GM10248 (cell line): ENCODE data around the gene ALKBH7.
"Not testable (repeated sequence)": the region's sequence is repeated elsewhere in the genome, so short reads cannot be mapped to it uniquely, and the experiment has no call there.

Source experiments
- CTCF ChIA-PET: fragments of 300-600 bp; sonication (Branson Sonifier 250); formaldehyde crosslinking; extraction: SDS; loops from one replicate; lab custom pipeline; 2021; ENCODE audit warnings: antibody characterized with exemption; lab: Yijun Ruan, JAX
- POLR2A ChIA-PET: fragments of 350-650 bp; sonication (Branson Sonifier 250); formaldehyde crosslinking; extraction: SDS; loops from one replicate; lab custom pipeline; 2020; ENCODE audit warnings: antibody characterized with exemption; lab: Yijun Ruan, JAX
- DNase-seq: peaks from one replicate; pipeline ENCODE4 v3.0.0; 2012; ENCODE audit errors: extremely low spot score
- TF ChIP-seq, protein P1 (sequence below): IDR thresholded peaks from 2 replicates; pipeline ENCODE4 v1.5.1; 2012; ENCODE audit warnings: mild to moderate bottlenecking, low read depth; ENCODE audit errors: extremely low read depth, missing control alignments, control extremely low read depth

The ALKBH7 gene

DNA sequence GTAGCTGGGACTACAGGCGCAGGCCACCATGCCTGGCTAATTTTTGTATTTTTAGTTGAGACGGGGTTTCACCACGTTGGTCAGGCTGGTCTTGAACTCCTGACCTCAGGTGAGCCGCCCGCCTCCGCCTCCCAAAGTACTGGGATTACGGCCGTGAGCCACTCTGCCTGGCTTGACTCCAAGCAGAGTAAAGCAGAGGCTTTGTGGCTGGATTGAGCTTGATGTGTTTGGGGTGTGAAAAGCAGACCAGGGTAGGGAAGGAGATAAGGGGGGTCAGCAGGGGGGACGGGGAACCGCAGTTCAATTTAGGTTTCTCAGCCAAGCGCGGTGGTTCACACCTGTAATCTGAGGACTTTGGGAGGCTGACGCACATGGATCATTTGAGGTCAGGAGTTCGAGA lies 15.4 kb upstream of the ALKBH7 start:
- CTCF ChIA-PET: interaction anchor here (1.0 to 1.4 kb wide), 3 partner anchors 16 to 231 kb away, joined by 3 to 4 read pairs (median 3); no protein-coding TSS in a partner anchor
- POLR2A ChIA-PET: interaction anchor here (0.6 kb wide), 3 partner anchors 31 to 191 kb away, joined by 4 read pairs; no protein-coding TSS in a partner anchor
- TF ChIP-seq, protein P1, sequence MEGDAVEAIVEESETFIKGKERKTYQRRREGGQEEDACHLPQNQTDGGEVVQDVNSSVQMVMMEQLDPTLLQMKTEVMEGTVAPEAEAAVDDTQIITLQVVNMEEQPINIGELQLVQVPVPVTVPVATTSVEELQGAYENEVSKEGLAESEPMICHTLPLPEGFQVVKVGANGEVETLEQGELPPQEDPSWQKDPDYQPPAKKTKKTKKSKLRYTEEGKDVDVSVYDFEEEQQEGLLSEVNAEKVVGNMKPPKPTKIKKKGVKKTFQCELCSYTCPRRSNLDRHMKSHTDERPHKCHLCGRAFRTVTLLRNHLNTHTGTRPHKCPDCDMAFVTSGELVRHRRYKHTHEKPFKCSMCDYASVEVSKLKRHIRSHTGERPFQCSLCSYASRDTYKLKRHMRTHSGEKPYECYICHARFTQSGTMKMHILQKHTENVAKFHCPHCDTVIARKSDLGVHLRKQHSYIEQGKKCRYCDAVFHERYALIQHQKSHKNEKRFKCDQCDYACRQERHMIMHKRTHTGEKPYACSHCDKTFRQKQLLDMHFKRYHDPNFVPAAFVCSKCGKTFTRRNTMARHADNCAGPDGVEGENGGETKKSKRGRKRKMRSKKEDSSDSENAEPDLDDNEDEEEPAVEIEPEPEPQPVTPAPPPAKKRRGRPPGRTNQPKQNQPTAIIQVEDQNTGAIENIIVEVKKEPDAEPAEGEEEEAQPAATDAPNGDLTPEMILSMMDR: no peak
- DNase-seq: no peak

DNA sequence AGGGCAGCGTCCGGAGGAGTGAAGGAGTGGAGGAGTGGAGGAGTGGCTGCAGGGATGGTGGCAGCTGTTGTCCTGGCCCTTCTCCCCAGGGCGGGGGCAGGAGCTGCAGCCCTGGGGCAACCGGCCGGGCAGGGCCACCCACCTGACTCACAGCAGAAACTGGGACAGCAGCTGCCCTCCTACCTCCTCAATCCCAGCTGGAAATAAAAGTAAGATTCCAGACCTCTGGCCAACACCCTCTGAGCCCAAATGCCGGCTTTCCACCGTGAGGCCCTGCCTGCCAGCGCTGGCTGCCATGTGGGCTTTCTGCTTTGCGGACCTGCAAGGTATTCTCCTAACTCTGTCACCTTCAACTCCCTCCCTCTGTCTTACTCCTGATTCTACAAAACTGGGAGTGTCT lies 14.6 kb upstream of the ALKBH7 start:
- ChIA-PET POLR2A (no interaction called here), CTCF (interaction anchor here (1.0 to 1.4 kb wide), 3 partner anchors 17 to 232 kb away, joined by 3 to 4 read pairs (median 3); no protein-coding TSS in a partner anchor)
- TF ChIP-seq, protein P1: no peak
- DNase-seq: no peak

DNA sequence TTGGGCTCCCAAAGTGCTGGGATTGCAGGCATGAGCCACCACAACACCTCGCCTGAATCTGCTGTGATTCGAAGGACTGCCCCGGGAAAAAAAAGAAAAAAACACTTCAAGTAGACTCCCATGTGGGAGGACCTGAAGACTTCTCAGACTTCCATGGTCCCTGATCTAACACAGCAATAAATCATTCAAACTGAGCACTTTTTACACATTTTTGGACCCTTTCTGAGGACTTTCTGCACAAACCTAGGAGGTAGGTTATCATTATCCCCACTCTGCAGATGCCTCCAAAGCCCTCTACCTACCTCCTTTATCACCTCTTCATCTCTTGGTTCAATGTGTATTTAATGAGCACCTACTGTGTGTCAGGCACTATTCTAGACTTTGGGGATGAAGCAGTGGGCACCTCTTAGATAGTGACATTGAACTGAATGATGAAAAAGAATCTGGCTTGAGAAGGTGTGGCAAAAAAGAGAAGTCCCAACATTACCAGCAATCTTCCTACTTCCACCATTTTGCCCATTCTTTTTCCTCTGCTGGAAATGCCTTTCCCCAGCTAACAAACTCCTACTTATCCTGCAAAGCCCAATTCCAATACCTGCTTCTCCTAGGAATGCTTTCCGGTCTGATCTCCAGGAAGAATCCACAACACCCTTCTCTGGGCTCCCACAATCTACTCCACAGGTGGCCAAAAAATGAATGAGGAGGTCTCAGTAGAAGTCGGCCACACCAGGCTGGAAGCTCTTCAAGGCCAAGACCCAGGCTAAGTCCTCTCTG lies 12.8 kb upstream of the ALKBH7 start:
- POLR2A ChIA-PET: interaction anchor here (0.5 to 0.6 kb wide), 2 partner anchors 13 to 31 kb away, joined by 3 read pairs; partner anchors contain the start of gene ALKBH7
- CTCF ChIA-PET: no interaction called here
- DNase-seq: no peak
- TF ChIP-seq, protein P1: no peak

GRCh38 chr19:6360445-6360844 lies 12.1 kb upstream of the ALKBH7 start:
- CTCF ChIA-PET: interaction anchor here (1.2 to 1.3 kb wide), 2 partner anchors 8 to 10 kb away, joined by 3 to 4 read pairs; no protein-coding TSS in a partner anchor
- POLR2A ChIA-PET, DNase-seq: not testable (repeated sequence)

GRCh38 chr19:6360857-6361216 lies 11.8 kb upstream of the ALKBH7 start:
- not testable (repeated sequence) for DNase-seq
- ChIA-PET POLR2A (interaction anchor here (0.6 to 2.9 kb wide), 3 partner anchors 10 to 163 kb away, joined by 4 to 13 read pairs (median 9); partner anchors contain the start of gene ALKBH7), CTCF (interaction anchor here (1.0 to 1.3 kb wide), 3 partner anchors 9 to 158 kb away, joined by 3 to 4 read pairs (median 3); no protein-coding TSS in a partner anchor)

- TF ChIP-seq, protein P1: no peak
- DNase-seq: no peak
- CTCF ChIA-PET: no interaction called here
- POLR2A ChIA-PET: interaction anchor here (1.5 to 2.9 kb wide), 2 partner anchors 9 to 10 kb away, joined by 4 to 13 read pairs; partner anchors contain the start of gene ALKBH7
Measured at GRCh38 chr19:6362027-6362350, 10.6 kb upstream of the ALKBH7 start.

DNA sequence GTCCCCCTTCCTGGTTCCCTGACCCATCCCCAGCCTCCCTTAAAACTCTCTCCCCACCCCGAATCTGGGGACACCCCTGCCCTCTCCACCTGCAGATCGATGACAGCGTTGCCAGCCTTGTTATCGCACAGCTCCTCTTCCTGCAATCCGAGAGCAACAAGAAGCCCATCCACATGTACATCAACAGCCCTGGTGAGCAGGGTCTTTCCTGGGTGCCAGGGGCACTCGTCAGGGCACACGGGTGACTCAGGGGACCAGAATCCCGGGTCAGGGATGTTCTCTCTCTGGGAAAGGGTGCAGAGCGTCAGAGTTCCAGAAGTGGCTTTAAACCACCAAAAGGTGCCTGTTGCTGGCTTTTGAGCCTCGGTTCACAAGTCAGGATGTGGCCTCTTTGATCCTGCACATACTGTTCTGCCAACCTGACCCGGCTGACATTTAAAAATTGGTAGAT lies 10.2 kb upstream of the ALKBH7 start:
- DNase-seq: no peak
- ChIA-PET CTCF (interaction anchor here (0.9 kb wide), 1 partner anchor 144 kb away, joined by 3 read pairs; no protein-coding TSS in a partner anchor), POLR2A (interaction anchor here (1.5 to 2.9 kb wide), 2 partner anchors 8 to 10 kb away, joined by 4 to 13 read pairs; partner anchors contain the start of gene ALKBH7)
- TF ChIP-seq, protein P1: no peak
